ENCODE data around the gene RYR1. TPM values are rescaled to one million over a fixed set of nuclear protein-coding genes. Genes with fewer than 3 reads are reported as not detected.
A peak's percentile ranks its signal among the peaks of the same experiment; 100 is the strongest.
"Not testable (repeated sequence)": the region's sequence is repeated elsewhere in the genome, so short reads cannot be mapped to it uniquely, and the experiment has no call there.

The RYR1 gene
- total RNA-seq, 1 donor from 2014 or later = 7.4 TPM

- DNase-seq (ENCODE audit: low read depth) = no peak
- H3K36me3 ChIP-seq (ENCODE audit: control insufficient read depth, insufficient read depth, low read length) = no peaks in the 10 kb centered on the region
- FAIRE-seq = no peak
- no peak for TF ChIP-seq CTCF (IDR thresholded peaks at IDR 0.05; ENCODE audit: insufficient read depth, low read length, severe bottlenecking)
- H3K4me3 ChIP-seq (ENCODE audit: low read depth, low read length) = no peak overlapping the region
- no peaks in the 10 kb centered on the region for H3K27me3 ChIP-seq (ENCODE audit: control insufficient read depth, insufficient read depth, low read length)
Observed at GRCh38 chr19:38488096-38488495, 54.6 kb downstream of the RYR1 start.

GRCh38 chr19:38488776-38489481 lies 55.4 kb downstream of the RYR1 start:
- no peaks in the 10 kb centered on the region for H3K36me3 ChIP-seq (ENCODE audit: control insufficient read depth, insufficient read depth, low read length)
- no peaks in the 10 kb centered on the region for H3K27me3 ChIP-seq (ENCODE audit: control insufficient read depth, insufficient read depth, low read length)
- H3K4me3 ChIP-seq (ENCODE audit: low read depth, low read length) = no peak overlapping the region
- FAIRE-seq = peak; percentile 70
- TF ChIP-seq CTCF (IDR thresholded peaks at IDR 0.05; ENCODE audit: insufficient read depth, low read length, severe bottlenecking) = no peak
- DNase-seq (ENCODE audit: low read depth) = no peak

- no peak for TF ChIP-seq CTCF (IDR thresholded peaks at IDR 0.05; ENCODE audit: insufficient read depth, low read length, severe bottlenecking)
- DNase-seq (ENCODE audit: low read depth) (no peak), FAIRE-seq (no peak)
- H3K27me3 ChIP-seq (ENCODE audit: control insufficient read depth, insufficient read depth, low read length) = no peaks in the 10 kb centered on the region
- H3K36me3 ChIP-seq (ENCODE audit: control insufficient read depth, insufficient read depth, low read length) = no peaks in the 10 kb centered on the region
- no peak overlapping the region for H3K4me3 ChIP-seq (ENCODE audit: low read depth, low read length)
Observed at GRCh38 chr19:38490861-38491260, 57.4 kb downstream of the RYR1 start.

GRCh38 chr19:38492181-38492813 lies 58.8 kb downstream of the RYR1 start:
- no peak for DNase-seq (ENCODE audit: low read depth)
- no peak for TF ChIP-seq CTCF (IDR thresholded peaks at IDR 0.05; ENCODE audit: insufficient read depth, low read length, severe bottlenecking)
- Histone ChIP-seq H3K4me3 (ENCODE audit: low read depth, low read length) (no peak overlapping the region), H3K36me3 (ENCODE audit: control insufficient read depth, insufficient read depth, low read length) (no peaks in the 10 kb centered on the region), H3K27me3 (ENCODE audit: control insufficient read depth, insufficient read depth, low read length) (no peaks in the 10 kb centered on the region)
- FAIRE-seq = no peak

GRCh38 chr19:38494379-38494778 lies 60.9 kb downstream of the RYR1 start:
- Histone ChIP-seq H3K36me3 (ENCODE audit: control insufficient read depth, insufficient read depth, low read length) (no peaks in the 10 kb centered on the region), H3K27me3 (ENCODE audit: control insufficient read depth, insufficient read depth, low read length) (no peaks in the 10 kb centered on the region), H3K4me3 (ENCODE audit: low read depth, low read length) (no peak overlapping the region)
- DNase-seq (ENCODE audit: low read depth) (no peak), FAIRE-seq (no peak)
- no peak for TF ChIP-seq CTCF (IDR thresholded peaks at IDR 0.05; ENCODE audit: insufficient read depth, low read length, severe bottlenecking)

- H3K4me3 ChIP-seq (ENCODE audit: low read depth, low read length) = not testable (repeated sequence)
Observed at GRCh38 chr19:38495375-38495774, 61.9 kb downstream of the RYR1 start.

More at GRCh38 chr19:38495375-38495774, 61.9 kb downstream of the RYR1 start:
- not testable (repeated sequence) for FAIRE-seq; H3K36me3 ChIP-seq (ENCODE audit: control insufficient read depth, insufficient read depth, low read length); H3K27me3 ChIP-seq (ENCODE audit: control insufficient read depth, insufficient read depth, low read length); DNase-seq (ENCODE audit: low read depth)

All from bronchial epithelial cell (primary cell).